ENCODE measurements around the gene CDC14B. TPM values are rescaled to one million over a fixed set of nuclear protein-coding genes. Genes with fewer than 3 reads are reported as not detected.

CDC14B gene
- total and polyA plus RNA-seq, 4 donors, result 8.8 to 33.3 (median 11.3) TPM

- no peak overlapping the region for H3K4me3 ChIP-seq (ENCODE audit: low read depth in 1 of 3, low read length in 3 of 3)
- no peak for DNase-seq (ENCODE audit: low spot score)
- no peaks in the 10 kb centered on the region for H3K27me3 ChIP-seq (ENCODE audit: control insufficient read depth in 4 of 4, insufficient read depth in 4 of 4, low read length in 3 of 4)
- TF ChIP-seq ATF3 (IDR thresholded peaks at IDR 0.05), result no peak
- no peak for TF ChIP-seq TAF1 (conservative IDR thresholded peaks at IDR 0.05)
- TF ChIP-seq HNF4G (IDR thresholded peaks at IDR 0.05), result no peak
- H3K4me1 ChIP-seq (ENCODE audit: control insufficient read depth in 4 of 4, insufficient read depth in 4 of 4, low read length in 3 of 4), result no peaks in the 10 kb centered on the region
- H3K9me3 ChIP-seq (ENCODE audit: control insufficient read depth in 4 of 4, low read length in 3 of 4), result no peaks in the 10 kb centered on the region
- H3K27ac ChIP-seq (ENCODE audit: low read depth in 1 of 2, low read length in 2 of 2), result no peak overlapping the region
- H3K36me3 ChIP-seq (ENCODE audit: control insufficient read depth in 4 of 4, insufficient read depth in 3 of 4, low read depth in 1 of 4, low read length in 3 of 4), result no peaks in the 10 kb centered on the region
- no peak overlapping the region for H3K9ac ChIP-seq (ENCODE audit: low read depth in 1 of 2, low read length in 2 of 2)
Observed at GRCh38 chr9:96460882-96461281, 158.8 kb downstream of the CDC14B start.

- TF ChIP-seq CTCF (IDR thresholded peaks at IDR 0.05; ENCODE audit: low read depth, low read length, missing input control) (no peak), TAF1 (conservative IDR thresholded peaks at IDR 0.05) (no peak), YY1 (IDR thresholded peaks at IDR 0.05) (no peak), NR2F2 (IDR thresholded peaks at IDR 0.05) (no peak), REST (IDR thresholded peaks at IDR 0.05) (no peak), FOXA2 (IDR thresholded peaks at IDR 0.05) (no peak), MAX (IDR thresholded peaks at IDR 0.05) (no peak), HNF4A (conservative IDR thresholded peaks at IDR 0.05) (no peak), ZBTB33 (IDR thresholded peaks at IDR 0.05) (no peak), ATF3 (IDR thresholded peaks at IDR 0.05) (no peak)
- no peak for DNase-seq (ENCODE audit: low spot score)
- H3K4me1 ChIP-seq (ENCODE audit: control insufficient read depth in 4 of 4, insufficient read depth in 4 of 4, low read length in 3 of 4), result no peaks in the 10 kb centered on the region
- H3K27ac ChIP-seq (ENCODE audit: low read depth in 1 of 2, low read length in 2 of 2), result no peak overlapping the region
- H3K9me3 ChIP-seq (ENCODE audit: control insufficient read depth in 4 of 4, low read length in 3 of 4), result no peaks in the 10 kb centered on the region
- H3K27me3 ChIP-seq (ENCODE audit: control insufficient read depth in 4 of 4, insufficient read depth in 4 of 4, low read length in 3 of 4), result no peaks in the 10 kb centered on the region
- H3K36me3 ChIP-seq (ENCODE audit: control insufficient read depth in 4 of 4, insufficient read depth in 3 of 4, low read depth in 1 of 4, low read length in 3 of 4), result no peaks in the 10 kb centered on the region
- no peak overlapping the region for H3K4me3 ChIP-seq (ENCODE audit: low read depth in 1 of 3, low read length in 3 of 3)
- 96% methylated on average over 5 of the region's 5 CpGs for WGBS
- H3K9ac ChIP-seq (ENCODE audit: low read depth in 1 of 2, low read length in 2 of 2), result no peak overlapping the region
Observed at GRCh38 chr9:96460470-96460869, 159.2 kb downstream of the CDC14B start.

Data from liver (tissue), 9 donors.